GM18873 (cell line): ENCODE results near the gene PNPLA8.
"Not testable (repeated sequence)": the region's sequence is repeated elsewhere in the genome, so short reads cannot be mapped to it uniquely, and the experiment has no call there.

Source experiments
- ATAC-seq: cut with Tn5 transposase; IDR thresholded peaks from one replicate; pipeline ENCODE4 v1.9.1; 2021; ENCODE audit warnings: mild to moderate bottlenecking, moderate library complexity, moderate number of reproducible peaks; ENCODE audit not compliant: unreplicated experiment, low FRiP score

PNPLA8 gene

GRCh38 chr7:108525985-108526767 lies at the start of gene PNPLA8:
Gene PNPLA8 (minus strand): TSS chr7:108526135. CDS start chr7:108515491, 10,644 bp downstream.
- peak; percentile 95 for ATAC-seq

GRCh38 chr7:108575156-108575555 lies 49.2 kb upstream of the PNPLA8 start:
- ATAC-seq, result no peak

- ATAC-seq, result no peak
These were observed 46.5 kb upstream of the PNPLA8 start for GRCh38 chr7:108572480-108572879.

- ATAC-seq, result peak; percentile 14
These were observed 44.3 kb upstream of the PNPLA8 start for GRCh38 chr7:108570146-108570755.

- ATAC-seq, result peak; percentile 97
These were observed 43.6 kb upstream of the PNPLA8 start, which contains the start of the genes DNAJB9 and THAP5 for GRCh38 chr7:108569381-108570145. Gene DNAJB9 (plus strand): TSS chr7:108569874. CDS start chr7:108571727, 1,853 bp downstream. Gene THAP5 (minus strand): TSS chr7:108569706. CDS start chr7:108569569, 137 bp downstream.

- no peak for ATAC-seq
These were observed 43.0 kb upstream of the PNPLA8 start for GRCh38 chr7:108568801-108569380.

- no peak for ATAC-seq
These were observed 40.1 kb upstream of the PNPLA8 start for GRCh38 chr7:108565987-108566386.

- no peak for ATAC-seq
These were observed 35.2 kb upstream of the PNPLA8 start for GRCh38 chr7:108561047-108561619.

GRCh38 chr7:108559253-108559652 lies 33.3 kb upstream of the PNPLA8 start:
- ATAC-seq, result no peak

GRCh38 chr7:108557617-108558016 lies 31.7 kb upstream of the PNPLA8 start:
- no peak for ATAC-seq

- ATAC-seq, result no peak
These were observed 31.3 kb upstream of the PNPLA8 start for GRCh38 chr7:108557191-108557590.

- ATAC-seq, result not testable (repeated sequence)
These were observed 30.7 kb upstream of the PNPLA8 start for GRCh38 chr7:108556665-108557064.

- not testable (repeated sequence) for ATAC-seq
These were observed 22.4 kb upstream of the PNPLA8 start for GRCh38 chr7:108548141-108548896.

GRCh38 chr7:108541478-108541877 lies 15.5 kb upstream of the PNPLA8 start:
- ATAC-seq, result no peak

- not testable (repeated sequence) for ATAC-seq
These were observed 12.8 kb upstream of the PNPLA8 start for GRCh38 chr7:108538685-108539084.

GRCh38 chr7:108538236-108538635 lies 12.3 kb upstream of the PNPLA8 start:
- ATAC-seq, result not testable (repeated sequence)

GRCh38 chr7:108537229-108537628 lies 11.3 kb upstream of the PNPLA8 start:
- ATAC-seq, result no peak

- ATAC-seq, result no peak
These were observed 9.8 kb upstream of the PNPLA8 start for GRCh38 chr7:108535744-108536143.

GRCh38 chr7:108535257-108535656 lies 9.3 kb upstream of the PNPLA8 start:
- ATAC-seq, result no peak
